OCI-LY3 (cell line): ENCODE data around the gene MAP4K2.
A peak's percentile ranks its signal among the peaks of the same experiment; 100 is the strongest.

ENCODE experiments used
- H2AFZ ChIP-seq: fragments of 200-600, 300-600 bp; shearing (Covaris generic); 2 replicates; pipeline ENCODE4 v1.6.0; 2014; ENCODE audit warnings: antibody characterized with exemption, low read depth, low read length
- H3K27ac ChIP-seq: fragments of 200-600, 300-600 bp; sonication (generic); 2 replicates; pipeline ENCODE4 v1.5.1; 2014; ENCODE audit warnings: mild to moderate bottlenecking, low read length, moderate library complexity, mixed read lengths
- H3K27me3 ChIP-seq: fragments of 200-600, 300-600 bp; sonication (generic); 2 replicates; pipeline ENCODE4 v1.6.1; 2014; ENCODE audit warnings: low read depth, low read length, mixed read lengths
- H3K36me3 ChIP-seq: fragments of 200-600, 300-600 bp; sonication (generic); replicated peaks from 2 replicates; pipeline ENCODE3; 2014; ENCODE audit warnings: low read depth, low read length, mixed read lengths
- H3K4me1 ChIP-seq: fragments of 300-600, 200-600 bp; sonication (generic); 2 replicates; pipeline ENCODE4 v1.6.1; 2014; ENCODE audit warnings: low read length, mixed read lengths
- H3K4me2 ChIP-seq: fragments of 200-600, 300-600 bp; sonication (generic); 2 replicates; pipeline ENCODE4 v1.6.1; 2014; ENCODE audit warnings: low read length, mixed read lengths
- H3K4me3 ChIP-seq: fragments of 300-600, 200-600 bp; sonication (generic); 2 replicates; pipeline ENCODE4 v1.5.1; 2014; ENCODE audit warnings: antibody characterized with exemption, mild to moderate bottlenecking, low read length, moderate library complexity
- H3K79me2 ChIP-seq: fragments of 300-600, 200-600 bp; shearing (Covaris generic); 2 replicates; pipeline ENCODE4 v1.6.1; 2014; ENCODE audit warnings: mild to moderate bottlenecking, low read length, mixed read lengths
- H3K9ac ChIP-seq: fragments of 300-600, 200-600 bp; shearing (Covaris generic); 2 replicates; pipeline ENCODE4 v1.6.0; 2014; ENCODE audit warnings: mild to moderate bottlenecking, low read length, moderate library complexity
- H3K9me3 ChIP-seq: fragments of 200-600, 300-600 bp; shearing (Covaris generic); 2 replicates; pipeline ENCODE4 v1.6.1; 2014; ENCODE audit warnings: low read length, mixed read lengths; ENCODE audit not compliant: insufficient read depth
- H4K20me1 ChIP-seq: fragments of 200-600, 300-600 bp; sonication (generic); 2 replicates; pipeline ENCODE4 v1.6.1; 2016; ENCODE audit warnings: low read length, mixed read lengths; ENCODE audit not compliant: insufficient read depth
- EZH2phosphoT487 ChIP-seq: fragments of 200-600 bp; shearing (Covaris generic); IDR thresholded peaks from 2 replicates; pipeline ENCODE4 v1.6.1; 2018; ENCODE audit warnings: antibody characterized with exemption, mixed run types, low read depth
- TF ChIP-seq, protein P1 (sequence below): fragments of 200-600, 300-600 bp; sonication (generic); IDR thresholded peaks from 2 replicates; pipeline ENCODE4 v1.5.1; 2014; ENCODE audit warnings: antibody characterized with exemption, low read length, low read depth

The MAP4K2 gene

DNA sequence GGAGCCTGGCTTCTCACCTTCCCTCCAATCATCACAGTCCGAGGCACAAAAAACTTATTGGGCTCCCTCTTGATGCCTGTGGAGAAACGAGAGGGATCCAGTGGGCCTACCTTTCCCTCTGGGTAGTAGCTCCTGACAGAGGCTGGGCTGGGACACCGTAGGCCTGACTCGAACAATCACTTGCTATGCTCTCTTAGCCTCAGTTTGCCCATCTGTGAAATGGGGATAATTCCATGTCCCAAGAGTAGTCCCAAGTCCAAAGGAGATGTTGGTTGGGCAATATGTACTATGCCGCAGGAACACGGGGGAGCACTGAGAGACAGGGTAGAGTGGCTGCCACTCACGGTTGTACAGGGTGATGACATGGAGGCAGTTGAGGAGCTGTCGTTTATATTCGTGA is 51.4 kb downstream of the MAP4K2 start:
- H3K27me3 ChIP-seq: no peaks in the 10 kb centered on the region
- no peaks in the 10 kb centered on the region for H4K20me1 ChIP-seq
- TF ChIP-seq, protein P1, sequence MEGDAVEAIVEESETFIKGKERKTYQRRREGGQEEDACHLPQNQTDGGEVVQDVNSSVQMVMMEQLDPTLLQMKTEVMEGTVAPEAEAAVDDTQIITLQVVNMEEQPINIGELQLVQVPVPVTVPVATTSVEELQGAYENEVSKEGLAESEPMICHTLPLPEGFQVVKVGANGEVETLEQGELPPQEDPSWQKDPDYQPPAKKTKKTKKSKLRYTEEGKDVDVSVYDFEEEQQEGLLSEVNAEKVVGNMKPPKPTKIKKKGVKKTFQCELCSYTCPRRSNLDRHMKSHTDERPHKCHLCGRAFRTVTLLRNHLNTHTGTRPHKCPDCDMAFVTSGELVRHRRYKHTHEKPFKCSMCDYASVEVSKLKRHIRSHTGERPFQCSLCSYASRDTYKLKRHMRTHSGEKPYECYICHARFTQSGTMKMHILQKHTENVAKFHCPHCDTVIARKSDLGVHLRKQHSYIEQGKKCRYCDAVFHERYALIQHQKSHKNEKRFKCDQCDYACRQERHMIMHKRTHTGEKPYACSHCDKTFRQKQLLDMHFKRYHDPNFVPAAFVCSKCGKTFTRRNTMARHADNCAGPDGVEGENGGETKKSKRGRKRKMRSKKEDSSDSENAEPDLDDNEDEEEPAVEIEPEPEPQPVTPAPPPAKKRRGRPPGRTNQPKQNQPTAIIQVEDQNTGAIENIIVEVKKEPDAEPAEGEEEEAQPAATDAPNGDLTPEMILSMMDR: no peak
- TF ChIP-seq EZH2phosphoT487: no peak
- H3K36me3 ChIP-seq: peaks cover 3% of the 10 kb centered on the region
- H3K79me2 ChIP-seq: no peaks in the 10 kb centered on the region
- H3K9me3 ChIP-seq: no peaks in the 10 kb centered on the region
- H3K4me3 ChIP-seq: no peak overlapping the region
- H3K4me2 ChIP-seq: no peak overlapping the region
- H3K4me1 ChIP-seq: peaks cover 21% of the 10 kb centered on the region
- H3K9ac ChIP-seq: no peak overlapping the region
- H2AFZ ChIP-seq: no peak overlapping the region
- no peak overlapping the region for H3K27ac ChIP-seq

DNA sequence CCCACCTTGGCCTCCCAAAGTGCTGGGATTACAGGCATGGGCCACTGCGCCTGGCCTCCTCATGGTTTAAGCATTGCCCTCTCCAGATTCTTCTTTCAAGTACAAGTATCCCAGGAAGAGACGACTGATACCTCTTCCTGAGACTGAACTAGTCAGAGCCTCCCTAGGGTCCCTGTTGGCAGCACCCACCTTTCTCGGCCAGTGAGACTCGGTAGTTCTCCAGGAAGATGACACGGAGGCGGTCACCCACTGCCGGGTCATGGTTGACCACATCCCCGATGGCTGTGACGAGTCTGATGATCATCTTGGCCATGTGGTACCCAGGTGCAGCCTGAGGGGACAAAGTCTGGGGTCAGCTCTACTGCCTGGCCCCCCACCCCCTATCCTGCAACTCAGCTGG is 51.9 kb downstream of the MAP4K2 start:
- no peaks in the 10 kb centered on the region for H3K9me3 ChIP-seq
- no peaks in the 10 kb centered on the region for H3K79me2 ChIP-seq
- peaks cover 26% of the 10 kb centered on the region for H3K4me1 ChIP-seq
- no peak overlapping the region for H3K4me2 ChIP-seq
- H3K27me3 ChIP-seq: no peaks in the 10 kb centered on the region
- no peak for TF ChIP-seq EZH2phosphoT487
- TF ChIP-seq, protein P1: no peak
- no peak overlapping the region for H3K4me3 ChIP-seq
- H4K20me1 ChIP-seq: no peaks in the 10 kb centered on the region
- H2AFZ ChIP-seq: no peak overlapping the region
- H3K9ac ChIP-seq: no peak overlapping the region
- H3K27ac ChIP-seq: no peak overlapping the region
- peaks cover 3% of the 10 kb centered on the region for H3K36me3 ChIP-seq

DNA sequence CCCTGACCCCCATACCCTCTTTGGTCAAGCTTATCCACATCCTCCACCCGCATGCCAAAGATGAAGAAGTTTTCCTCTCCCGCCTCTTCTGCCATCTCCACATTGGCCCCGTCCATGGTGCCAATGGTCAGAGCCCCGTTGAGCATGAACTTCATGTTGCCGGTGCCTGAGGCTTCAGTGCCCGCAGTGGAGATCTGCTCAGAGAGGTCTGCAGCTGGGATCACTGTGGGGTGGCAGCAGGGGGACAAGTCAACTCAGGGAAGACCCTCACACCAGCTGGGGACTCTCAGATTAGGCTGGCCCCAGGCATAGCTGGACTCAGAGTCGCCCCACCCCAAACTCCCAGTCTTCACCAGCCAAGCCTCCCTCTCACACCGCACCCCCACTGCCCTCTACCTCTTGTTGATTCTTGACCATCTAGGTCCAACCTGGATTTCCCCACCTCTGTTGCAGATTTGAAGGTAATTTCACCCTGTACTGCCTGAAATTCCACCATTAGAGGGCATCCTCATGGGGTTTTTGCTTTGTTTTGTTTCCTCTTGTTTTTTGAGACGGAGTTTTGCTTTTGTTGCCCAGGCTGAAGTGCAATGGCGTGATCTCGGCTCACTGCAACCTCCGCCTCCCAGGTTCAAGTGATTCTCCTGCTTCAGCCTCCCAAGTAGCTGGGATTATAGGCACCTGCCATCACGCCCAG is 52.5 kb downstream of the MAP4K2 start:
- H3K79me2 ChIP-seq: no peaks in the 10 kb centered on the region
- H3K36me3 ChIP-seq: peaks cover 3% of the 10 kb centered on the region
- no peak overlapping the region for H3K4me2 ChIP-seq
- no peak overlapping the region for H3K4me3 ChIP-seq
- H4K20me1 ChIP-seq: no peaks in the 10 kb centered on the region
- TF ChIP-seq, protein P1: peak; percentile 32
- TF ChIP-seq EZH2phosphoT487: no peak
- no peak overlapping the region for H3K27ac ChIP-seq
- no peak overlapping the region for H3K9ac ChIP-seq
- H3K4me1 ChIP-seq: peaks cover 28% of the 10 kb centered on the region
- H3K27me3 ChIP-seq: no peaks in the 10 kb centered on the region
- no peak overlapping the region for H2AFZ ChIP-seq
- no peaks in the 10 kb centered on the region for H3K9me3 ChIP-seq

DNA sequence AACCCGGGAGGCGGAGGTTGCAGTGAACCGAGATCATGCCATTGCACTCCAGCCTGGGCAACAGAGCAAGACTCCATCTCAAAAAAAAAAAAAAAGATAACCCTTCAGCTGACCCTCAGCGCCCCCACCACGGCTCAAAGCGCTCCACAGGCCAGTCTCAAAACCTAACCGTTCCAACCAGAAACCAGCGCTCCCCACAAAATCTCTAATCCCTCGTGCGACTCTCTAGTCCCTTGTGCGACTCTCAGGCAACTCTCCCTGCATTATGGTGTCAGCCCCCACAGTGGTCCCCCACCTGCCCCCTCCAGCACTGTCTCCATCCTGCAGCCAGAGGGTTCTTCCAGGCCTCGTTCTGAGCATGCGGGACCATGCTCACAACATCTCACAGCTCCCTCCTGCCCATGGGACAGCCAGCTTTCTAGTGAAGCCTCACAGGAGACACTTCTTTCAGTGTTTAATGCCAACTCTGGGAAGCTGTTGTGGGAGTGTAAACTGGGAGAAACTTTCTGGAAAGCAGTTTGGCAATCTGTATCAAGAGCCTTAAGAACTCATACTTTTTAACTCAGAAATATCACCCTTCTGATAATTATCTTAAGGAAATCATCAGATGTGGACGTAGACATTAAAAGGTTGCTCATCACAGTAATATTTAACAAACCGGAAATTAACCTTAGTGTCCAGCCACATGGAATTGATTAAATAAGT is 54.9 kb downstream of the MAP4K2 start:
- Histone ChIP-seq H3K9ac (no peak overlapping the region), H4K20me1 (no peaks in the 10 kb centered on the region), H3K27me3 (no peaks in the 10 kb centered on the region), H3K36me3 (peaks cover 3% of the 10 kb centered on the region), H3K9me3 (no peaks in the 10 kb centered on the region), H2AFZ (no peak overlapping the region), H3K4me2 (no peak overlapping the region), H3K79me2 (no peaks in the 10 kb centered on the region), H3K27ac (no peak overlapping the region), H3K4me3 (no peak overlapping the region), H3K4me1 (peaks cover 35% of the 10 kb centered on the region)
- no peak for TF ChIP-seq EZH2phosphoT487
- TF ChIP-seq, protein P1: no peak
